Stimulated activated CD4-positive, alpha-beta T cell treated with anti-CD3 and anti-CD28 coated beads, Interleukin-1b, Interleukin-23, amount 100 ng/mL, for 4 hours (primary cell): Measurements from ENCODE around the gene MRPL9.
"Not testable (repeated sequence)": the region's sequence is repeated elsewhere in the genome, so short reads cannot be mapped to it uniquely, and the experiment has no call there.

Source experiments
- DNase-seq, 2 donors: peaks; one replicate each; pipeline ENCODE4 v3.0.0-alpha.2; 2020; ENCODE audit warnings: low read depth in 2 of 2

Gene MRPL9

DNA sequence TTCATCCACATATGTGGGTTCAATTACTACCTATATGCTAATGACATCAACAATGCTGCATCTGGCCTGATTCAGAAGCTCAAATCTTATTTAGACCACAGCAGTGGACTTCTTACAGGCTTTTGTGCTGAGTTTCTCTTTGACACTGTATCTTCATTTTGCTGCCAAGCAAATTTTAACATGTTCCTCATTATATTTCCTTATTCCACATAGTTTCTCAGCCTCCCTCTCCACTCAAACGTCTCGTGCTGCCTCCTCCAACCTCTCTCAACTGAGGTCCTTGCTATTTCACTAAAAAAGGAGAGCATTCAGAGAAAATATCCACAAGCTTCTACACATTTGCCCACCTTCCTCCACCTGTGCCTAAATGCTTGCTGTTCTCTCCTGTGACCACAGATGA lies 20.5 kb upstream of the MRPL9 start:
- no peak for DNase-seq

DNA sequence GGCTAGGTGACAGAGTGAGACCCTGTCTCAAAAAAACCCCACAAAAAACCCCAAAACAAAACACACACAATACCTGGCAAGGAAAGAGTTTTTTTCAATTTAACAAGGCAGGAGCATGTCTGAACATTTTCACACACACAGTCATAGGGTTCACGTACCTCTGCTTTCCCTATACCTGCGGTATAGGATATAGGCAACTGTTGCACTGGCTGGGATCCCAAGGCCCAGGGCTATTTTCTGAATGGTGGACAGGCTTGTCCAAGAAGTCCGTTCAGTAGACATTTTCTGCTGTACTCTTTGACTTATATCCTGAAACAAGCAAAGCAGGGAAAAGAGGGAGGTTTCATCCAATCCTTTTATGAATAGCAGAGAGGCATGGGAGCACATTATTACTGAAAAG lies 19.4 kb upstream of the MRPL9 start:
- no peak for DNase-seq

DNA sequence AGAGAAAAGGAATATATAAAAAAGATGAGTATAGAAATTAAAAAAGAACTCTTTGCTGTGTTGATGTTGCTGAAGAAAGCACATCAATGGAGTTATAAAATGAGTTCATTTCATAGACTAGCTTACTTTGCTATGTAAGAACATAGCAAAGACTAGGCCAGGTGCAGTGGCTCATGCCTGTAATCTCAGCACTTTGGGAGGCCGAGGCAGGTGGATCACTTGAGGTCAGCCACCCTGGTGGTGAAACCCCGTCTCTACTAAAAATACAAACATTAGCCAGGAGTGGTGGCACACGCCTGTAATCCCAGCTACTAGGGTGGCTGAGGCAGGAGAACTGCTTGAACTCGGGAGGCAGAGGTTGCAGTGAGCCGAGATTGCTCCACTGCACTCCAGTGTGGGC lies 18.7 kb upstream of the MRPL9 start:
- DNase-seq: not testable (repeated sequence)

DNA sequence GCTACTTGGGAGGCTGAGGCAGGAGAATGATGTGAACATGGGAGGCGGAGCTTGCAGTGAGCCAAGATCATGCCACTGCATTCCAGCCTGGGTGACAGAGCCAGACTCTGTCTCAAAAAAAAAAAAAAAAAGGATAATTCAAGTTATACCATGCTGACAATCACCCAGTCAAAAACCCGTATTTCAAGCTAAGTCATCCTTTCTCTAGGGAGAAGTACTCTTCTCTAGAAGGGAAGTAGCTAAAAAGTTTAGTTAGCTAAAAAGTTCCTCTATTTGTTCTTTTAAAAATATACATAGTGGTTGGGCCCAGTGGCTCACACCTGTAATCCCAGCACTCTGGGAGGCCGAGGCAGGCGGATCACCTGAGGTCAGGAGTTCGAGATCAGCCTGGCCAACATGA lies 17.4 kb upstream of the MRPL9 start:
- not testable (repeated sequence) for DNase-seq

DNA sequence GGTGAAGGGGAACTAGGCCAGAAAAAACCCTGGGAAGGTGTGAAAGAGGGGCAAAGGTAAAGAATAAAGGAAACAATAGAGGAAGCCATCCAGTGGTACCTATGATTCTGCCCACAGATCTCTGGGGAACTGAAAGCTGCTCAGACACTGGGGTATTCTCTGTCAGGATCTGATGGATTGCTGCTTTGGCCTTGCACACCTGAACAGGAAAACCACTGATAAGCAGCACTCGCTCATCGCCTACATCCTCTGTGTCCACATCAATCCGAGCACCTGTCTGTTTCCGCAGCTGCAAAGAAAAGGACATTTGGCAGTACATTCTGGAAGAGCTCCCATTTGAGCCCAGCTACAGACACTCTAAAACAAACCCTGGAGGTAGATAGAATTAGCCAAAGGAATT lies 16.6 kb upstream of the MRPL9 start:
- DNase-seq: no peak

DNA sequence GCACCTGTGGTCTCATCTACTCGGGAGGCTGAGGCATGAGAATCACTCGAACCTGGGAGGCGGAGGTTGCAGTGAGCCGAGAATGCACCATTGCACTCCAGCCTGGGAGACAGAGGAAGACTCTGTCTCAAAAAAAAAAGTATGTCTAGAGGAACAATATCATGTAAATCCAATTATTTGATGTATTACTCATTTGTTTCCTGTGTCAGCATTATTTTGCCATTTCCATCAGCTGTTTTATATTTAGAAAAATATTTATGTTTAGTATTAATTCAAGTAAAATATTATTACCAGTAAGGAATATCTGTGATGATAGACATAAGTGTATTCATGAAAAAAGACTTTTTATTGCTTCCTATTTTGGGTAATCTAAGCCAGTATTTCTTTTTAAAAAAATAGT lies 14.0 kb upstream of the MRPL9 start:
- no peak for DNase-seq

DNA sequence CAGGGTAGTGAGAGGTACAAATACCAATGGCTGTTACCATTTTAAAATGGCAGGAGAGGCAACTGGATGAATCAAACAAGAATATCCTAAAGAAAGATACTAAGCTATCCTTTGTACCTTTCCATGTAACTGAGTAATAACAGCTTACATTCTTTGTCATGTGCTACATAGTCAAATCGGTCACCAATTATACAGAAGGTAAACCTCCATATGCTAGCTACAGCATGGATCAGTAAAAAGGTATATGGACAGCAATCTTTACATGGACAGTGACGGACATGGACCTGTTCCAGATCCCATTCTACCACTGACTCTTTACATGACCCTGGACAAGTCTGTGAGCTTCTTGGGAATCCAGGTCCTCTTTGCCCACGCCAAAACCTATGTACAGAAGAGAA lies 13.4 kb upstream of the MRPL9 start:
- DNase-seq: no peak

DNA sequence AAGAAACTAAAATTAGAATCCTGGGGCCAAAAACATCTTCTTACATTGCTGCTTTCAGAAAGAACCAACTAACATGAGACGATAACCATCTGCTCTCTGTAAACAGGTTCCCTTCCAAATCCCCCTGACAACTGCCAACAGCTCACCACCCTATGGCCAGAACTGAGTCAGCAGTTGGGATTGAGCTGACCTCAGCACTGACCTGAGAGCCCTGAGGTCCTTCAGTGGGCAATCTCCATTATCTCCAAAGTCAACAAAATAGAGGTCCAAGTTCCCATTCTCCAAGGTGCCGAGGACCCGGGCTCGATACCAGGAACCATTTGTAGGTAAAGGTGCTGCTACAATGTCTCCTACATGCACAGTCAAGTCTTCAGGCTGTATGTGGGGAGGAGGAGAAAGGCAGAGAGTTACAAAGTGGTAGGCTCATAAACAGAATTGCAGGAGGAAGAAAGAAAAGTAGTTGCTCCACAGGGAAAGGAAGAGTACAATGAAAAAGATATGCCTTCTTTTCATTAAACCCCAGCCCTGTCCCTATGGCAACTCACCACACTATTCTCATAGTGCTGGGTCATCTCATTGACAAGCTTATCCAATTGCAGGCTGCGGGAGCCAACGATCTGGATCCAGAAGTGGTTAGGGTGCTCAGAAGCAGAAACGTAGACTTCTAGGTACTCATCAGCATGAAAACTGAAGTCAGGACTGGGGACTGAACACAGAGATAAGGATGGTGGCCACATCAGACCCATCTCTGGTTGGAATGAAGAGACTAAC lies 12.8 kb upstream of the MRPL9 start:
- no peak for DNase-seq

DNA sequence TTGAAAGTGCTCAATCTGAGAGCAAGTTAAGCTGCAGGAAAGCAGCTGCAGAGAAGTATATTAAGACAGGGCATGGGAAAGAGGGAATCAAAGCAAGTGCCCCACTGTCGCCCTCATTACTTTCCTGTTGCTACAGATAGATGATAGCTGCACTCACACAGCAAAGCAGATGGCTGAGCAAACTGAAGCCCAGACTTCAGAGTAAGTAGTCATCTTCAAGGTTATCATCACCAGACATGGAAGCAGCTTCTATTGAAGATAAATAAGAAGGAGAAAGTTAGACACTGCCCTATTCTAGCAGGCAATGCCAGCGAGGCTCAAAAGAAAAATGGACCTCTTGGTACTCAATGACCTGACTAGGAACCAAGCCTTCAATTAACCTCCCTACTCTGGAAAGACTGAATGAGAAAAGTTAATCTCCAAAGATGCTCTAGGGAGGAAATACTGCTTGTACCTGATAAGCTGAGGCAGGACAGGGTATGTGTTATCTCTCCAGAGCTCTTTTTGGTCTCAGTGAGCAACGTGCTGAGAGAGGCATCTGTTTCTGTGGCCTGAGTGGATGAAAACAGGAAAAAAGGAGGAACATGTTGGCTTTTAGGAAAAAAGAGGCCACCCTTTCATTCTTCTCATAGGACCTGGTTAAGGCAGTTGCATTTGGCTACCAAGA lies 11.1 kb upstream of the MRPL9 start:
- DNase-seq: no peak

DNA sequence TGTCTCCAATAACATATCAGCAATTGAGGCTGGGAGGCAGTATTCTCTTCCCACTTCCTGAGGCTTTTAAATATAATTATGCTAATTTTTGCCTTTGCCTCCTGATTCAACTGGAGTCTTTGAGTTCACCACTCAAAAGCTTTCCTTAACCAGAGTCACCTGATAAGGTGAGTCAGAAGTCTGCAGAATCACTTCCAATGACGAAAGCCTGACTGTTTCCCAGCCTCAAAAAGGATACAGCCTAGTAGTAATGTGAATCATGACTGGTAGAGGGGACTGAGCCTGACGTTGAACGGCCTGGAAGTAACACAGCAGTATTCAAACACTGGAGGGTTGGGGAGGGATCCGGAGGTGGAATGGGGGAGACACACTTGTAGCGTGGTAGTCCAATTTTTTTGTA lies 10.4 kb upstream of the MRPL9 start:
- DNase-seq: no peak

DNA sequence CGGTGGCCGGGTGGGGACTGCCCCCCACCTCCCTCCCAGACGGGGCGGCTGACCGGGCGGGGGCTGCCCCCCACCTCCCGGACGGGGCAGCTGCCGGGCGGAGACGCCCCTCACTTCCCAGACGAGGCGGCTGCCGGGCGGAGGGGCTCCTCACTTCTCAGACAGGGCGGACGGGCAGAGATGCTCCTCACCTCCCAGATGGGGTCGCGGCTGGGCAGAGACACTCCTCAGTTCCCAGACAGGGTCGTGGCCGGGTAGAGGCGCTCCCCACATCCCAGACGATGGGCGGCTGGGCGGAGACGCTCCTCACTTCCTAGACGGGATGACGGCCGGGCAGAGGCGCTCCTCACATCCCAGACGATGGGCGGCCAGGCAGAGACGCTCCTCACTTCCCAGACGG lies 6.0 kb upstream of the MRPL9 start:
- not testable (repeated sequence) for DNase-seq

DNA sequence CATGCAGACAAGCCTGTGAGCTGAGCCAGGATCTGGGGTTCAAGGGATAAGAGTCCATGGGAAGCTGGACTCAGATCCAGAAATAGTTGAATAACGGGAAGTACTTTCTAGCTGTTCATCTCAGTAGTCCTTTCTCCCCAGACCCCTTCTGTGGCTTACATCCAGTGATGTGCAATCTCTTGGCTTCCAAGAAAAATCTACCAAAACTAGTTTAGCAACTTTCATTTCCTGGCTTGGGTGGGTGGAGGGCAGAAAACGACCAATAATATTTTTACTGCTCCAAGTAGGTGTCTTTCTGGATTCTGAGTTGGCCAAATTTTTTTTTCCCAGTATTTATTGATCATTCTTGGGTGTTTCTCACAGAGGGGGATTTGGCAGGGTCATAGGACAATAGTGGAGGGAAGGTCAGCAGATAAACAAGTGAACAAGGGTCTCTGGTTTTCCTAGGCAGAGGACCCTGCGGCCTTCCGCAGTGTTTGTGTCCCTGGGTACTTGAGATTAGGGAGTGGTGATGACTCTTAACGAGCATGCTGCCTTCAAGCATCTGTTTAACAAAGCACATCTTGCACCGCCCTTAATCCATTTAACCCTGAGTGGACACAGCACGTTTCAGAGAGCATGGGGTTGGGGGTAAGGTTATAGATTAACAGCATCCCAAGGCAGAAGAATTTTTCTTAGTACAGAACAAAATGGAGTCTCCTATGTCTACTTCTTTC lies 5.2 kb upstream of the MRPL9 start:
- not testable (repeated sequence) for DNase-seq

DNA sequence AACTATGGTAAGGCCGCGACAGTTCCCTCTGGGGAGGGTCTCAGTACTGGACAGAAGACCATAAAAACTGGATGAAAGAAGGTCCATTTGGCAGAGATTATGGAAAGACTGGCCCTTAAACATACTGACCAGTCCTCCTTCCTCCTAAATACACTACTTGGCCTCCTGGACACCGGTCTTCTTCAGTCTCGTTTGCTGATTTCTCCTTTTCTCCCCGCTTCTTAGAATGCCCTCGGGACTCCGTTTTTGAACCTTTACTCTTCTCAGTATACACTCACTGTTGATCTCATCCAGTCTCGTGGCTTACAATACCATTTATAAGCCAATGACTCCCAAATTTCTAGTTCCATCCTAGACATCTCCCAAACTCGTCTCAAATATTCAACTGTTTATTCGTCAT lies 694 bp upstream of the MRPL9 start:
- no peak for DNase-seq

DNA sequence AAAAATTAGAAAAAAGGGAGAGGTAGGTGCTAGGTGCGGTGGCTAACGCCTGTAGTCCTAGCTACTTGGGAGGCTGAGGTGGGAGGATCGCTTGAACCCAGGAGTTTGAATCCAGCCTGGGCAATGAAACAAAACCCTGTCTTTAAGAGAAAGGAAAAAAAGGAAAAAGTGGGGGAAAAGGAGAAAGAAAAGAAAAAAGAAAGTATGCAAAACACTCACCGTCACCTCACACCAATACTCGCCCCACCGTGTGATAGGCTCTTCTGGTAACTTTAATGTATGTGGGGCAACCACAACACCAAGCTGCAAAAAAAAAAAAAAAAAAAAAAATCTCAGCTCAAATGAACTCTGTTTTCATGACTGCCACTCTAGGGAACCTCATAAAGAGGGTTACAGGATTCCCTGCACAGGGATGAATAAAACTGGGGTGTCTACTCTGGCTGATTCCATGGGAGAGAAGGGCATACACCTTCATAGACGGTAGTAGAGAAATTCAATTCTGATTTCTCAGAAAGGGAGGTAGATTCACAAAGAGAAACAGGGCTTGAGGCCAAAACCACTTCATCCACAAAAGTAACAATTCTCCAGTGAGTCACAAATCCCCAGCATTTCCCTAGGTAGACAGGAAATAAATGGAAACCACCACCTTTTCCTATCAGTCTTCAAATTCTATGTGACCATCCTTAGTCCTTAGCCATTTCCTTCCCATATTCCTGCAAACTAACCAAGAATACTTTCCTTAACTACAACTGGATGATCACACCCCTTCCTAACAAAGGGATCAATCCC lies 2.5 kb downstream of the MRPL9 start:
- DNase-seq: no peak

DNA sequence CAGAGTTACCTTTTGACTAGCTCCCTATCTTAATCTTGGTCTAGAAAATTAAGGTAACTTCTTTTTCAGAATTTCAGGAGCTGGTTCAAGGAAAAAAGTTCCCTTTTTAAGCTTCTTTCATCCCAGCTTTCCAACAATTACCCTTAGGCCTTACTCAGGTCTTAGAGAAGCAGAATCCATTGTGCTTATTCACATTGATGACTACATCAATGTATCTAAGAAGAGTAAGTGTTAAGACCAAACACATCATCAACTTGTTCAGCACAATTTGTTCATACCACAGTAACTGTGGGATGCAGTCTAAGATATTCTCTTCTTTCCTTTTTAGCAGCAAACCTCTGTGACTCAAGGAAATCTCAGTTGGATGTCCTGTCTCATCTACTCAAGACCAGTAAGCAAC lies 4.1 kb downstream of the MRPL9 start:
- no peak for DNase-seq

DNA sequence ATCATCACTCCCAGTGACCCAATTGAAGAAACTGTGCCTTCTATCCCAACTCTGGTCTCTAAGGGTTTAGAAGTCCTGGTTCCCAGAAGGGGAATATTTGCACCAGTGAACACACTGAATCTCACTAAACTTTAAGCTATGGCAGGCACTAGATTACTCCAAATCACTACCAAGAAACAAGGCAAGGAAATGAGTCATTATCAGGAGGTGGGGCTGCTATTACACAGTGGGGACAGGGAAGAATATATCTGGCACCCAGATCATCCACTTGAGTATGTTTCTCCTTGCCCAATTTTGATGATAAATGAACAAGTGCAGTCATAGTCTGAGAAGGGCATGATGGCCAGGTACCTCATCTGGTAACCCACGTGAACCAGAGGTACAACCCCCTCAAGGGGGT lies 7.0 kb downstream of the MRPL9 start:
- no peak for DNase-seq

DNA sequence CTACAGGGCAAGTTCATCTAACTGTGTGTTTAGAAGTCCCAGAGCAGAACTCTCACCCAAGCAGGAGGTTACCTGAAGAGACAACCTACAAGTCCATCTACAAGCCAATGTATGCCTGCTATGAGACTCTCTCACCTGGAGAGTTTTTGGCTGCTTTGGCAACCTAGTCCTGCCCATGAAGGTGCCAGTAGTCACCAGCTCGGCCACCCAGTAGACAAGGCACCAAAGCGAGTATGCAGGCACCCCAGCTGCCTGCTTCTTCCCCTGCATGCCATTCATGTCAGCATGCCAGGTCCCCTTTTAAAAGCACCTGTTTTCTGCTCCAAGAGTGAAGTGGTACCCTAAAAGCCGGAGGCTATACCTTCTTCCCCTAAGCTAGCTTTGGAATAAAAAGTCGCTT lies 21.8 kb downstream of the MRPL9 start:
- no peak for DNase-seq

DNA sequence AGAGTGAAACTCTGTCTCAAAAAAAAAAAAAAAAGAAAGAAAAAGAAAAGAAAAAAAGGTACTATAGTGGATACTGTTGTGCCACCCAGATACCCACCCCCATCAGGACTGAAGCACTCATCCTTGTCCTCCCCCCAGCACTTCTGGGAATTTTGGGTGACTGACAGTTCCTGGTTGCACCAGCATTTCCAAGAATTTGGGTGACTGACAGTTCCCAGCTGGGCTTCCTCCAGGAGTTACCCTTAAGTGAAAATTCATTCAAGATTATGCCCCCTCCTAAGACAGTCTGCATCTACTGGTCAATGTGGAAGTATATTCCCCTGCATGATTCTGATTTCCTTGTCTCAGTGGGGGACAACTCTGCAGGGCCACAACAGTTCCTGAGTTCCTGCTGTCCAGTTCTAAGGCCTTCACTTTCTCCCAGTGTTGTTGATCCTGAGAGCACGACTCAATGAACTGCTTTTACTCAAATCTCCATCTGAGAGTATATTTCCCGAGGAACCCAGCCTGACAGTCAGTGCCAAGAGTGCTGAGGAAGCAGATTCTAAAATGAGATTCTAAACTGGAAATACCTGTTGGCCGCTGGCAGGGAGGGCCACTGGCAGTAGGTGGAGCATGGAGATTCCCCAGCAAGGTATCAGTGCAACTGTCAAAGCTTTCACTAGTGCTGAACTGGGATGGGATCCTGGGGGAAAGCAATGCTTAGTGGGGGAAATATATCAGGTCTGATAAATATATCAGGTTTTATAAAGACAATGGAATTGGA lies 23.5 kb downstream of the MRPL9 start:
- no peak for DNase-seq

DNA sequence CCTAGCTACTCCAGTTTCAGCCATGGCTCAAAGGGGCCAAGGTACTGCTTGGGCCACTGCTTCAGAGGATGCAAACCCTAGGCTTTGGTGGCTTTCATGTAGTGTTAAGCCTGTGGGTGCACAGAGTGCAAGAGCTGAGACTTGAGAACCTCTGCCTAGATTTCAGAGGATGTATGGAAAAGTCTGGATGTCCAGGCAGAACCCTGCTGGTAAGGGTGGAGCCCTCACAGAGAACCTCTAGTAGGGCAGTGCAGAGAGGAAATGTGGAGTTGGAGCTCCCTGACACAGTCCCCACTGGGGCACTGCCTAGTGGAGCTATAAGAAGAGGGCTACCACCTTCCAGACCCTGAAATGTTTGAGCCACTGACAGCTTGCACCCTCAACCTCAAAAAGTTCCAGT lies 25.8 kb downstream of the MRPL9 start:
- DNase-seq: no peak

DNA sequence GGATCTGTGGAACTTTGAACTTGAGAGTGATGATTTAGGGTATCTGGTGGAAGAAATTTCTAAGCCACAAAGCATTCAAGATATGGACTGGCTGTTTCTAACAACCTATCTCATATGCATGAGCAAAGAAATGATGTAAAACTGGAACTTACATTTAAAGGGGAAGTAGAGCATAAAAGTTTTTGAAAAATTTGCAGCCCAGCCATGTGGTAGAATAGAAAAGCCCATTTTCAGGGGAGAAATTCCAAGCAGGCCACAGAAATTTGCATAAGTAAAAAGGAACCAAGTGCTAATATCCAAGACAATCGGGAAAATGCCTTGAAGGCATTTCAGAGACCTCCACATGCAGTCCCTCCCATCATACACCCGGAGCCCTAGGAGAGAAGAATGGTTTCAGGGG lies 26.3 kb downstream of the MRPL9 start:
- no peak for DNase-seq

DNA sequence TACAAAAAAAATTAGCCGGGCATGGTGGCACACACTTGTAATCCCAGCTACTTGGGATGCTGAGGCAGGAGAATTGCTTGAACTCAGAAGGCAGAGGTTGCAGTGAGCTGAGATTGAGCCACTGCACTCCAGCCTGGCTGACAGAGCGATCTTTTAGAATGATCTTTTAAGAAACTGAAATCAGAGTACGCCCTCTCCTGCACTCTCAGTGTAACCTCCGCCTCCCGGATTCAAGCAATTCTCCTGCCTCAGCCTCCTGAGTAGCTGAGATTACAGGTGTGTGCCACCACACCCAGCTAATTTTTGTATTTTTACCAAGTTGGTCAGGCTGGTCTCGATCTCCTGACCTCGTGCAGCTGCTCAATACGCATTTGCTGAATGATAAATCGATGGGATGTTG lies 29.3 kb downstream of the MRPL9 start:
- DNase-seq: not testable (repeated sequence)
